Measurements from ENCODE around the gene TMEM184A. TPM values are rescaled to one million over a fixed set of nuclear protein-coding genes. Genes with fewer than 3 reads are reported as not detected.

Gene TMEM184A
- total and polyA plus RNA-seq, 2 of the 13 experiments (the other 11 are each of a cell fraction or from before 2014, with no cell fraction given): 9.5 to 20.4 TPM

DNA sequence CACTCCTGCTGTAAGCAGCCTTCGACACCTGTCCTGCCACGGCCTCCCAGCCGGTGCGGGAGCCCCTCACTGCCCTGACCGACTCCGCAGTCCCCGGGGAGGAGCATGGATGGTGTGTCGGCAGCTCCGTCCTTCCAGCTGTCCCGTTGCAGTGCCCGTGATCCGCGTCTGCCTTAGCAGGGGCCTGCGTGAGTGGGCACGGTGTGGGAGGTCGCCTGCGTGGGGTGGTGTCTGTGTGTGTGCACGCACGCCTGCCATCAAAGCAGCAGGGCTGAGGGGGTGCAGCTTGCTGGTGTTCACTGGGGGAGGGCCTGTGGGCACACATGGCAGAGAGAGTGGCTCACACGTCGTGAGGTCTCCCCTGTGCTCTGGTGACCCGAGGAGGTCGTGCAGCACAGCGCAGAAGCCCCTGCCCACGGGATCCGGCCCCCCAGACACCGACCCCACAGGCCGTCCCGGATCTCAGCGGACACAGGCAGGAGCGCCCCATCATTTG, 15.2 kb downstream of the TMEM184A start:
- POLR2A ChIA-PET: interaction anchor here (0.6 to 4.8 kb wide), 3 partner anchors 15 to 21 kb away, joined by 3 to 30 read pairs (median 7); partner anchors contain the start of gene TMEM184A
- Histone ChIP-seq H4K20me1 (ENCODE audit: insufficient read depth, low read length) (no peaks in the 10 kb centered on the region), H2AFZ (ENCODE audit: low read length) (no peak overlapping the region), H3K4me3 (replicated peaks in 1 of 3; ENCODE audit: insufficient read depth in 1 of 3, low read depth in 2 of 3, low read length in 3 of 3) (no peak overlapping the region), H3K79me2 (ENCODE audit: insufficient read depth, low read length) (peaks cover 23% of the 10 kb centered on the region), H3K9me3 (ENCODE audit: low read length) (no peaks in the 10 kb centered on the region), H3K9ac (ENCODE audit: insufficient read depth, low read depth, low read length) (no peak overlapping the region), H3K4me2 (ENCODE audit: low read depth, low read length) (no peak overlapping the region), H3K4me1 (ENCODE audit: insufficient read depth, low read length) (peaks cover 21% of the 10 kb centered on the region), H3K36me3 (replicated peaks in 1 of 2; ENCODE audit: control insufficient read depth in 1 of 2, insufficient read depth in 2 of 2, low read length in 2 of 2) (peaks cover 14 to 27% of the 10 kb centered on the region in 2 experiments; a peak in 4 of 5 replicates), H3K27me3 (ENCODE audit: control insufficient read depth in 1 of 2, insufficient read depth in 2 of 2, low read length in 2 of 2) (no peaks in the 10 kb centered on the region), H3K27ac (ENCODE audit: extremely low read length, insufficient read depth, low read length) (no peak overlapping the region)
- no TSS peak for BruUV-seq (replicated peaks)
- TF ChIP-seq ZNF891 (CRISPR knock-in tag; IDR thresholded peaks at IDR 0.05) (no peak), AGO2 (optimal IDR thresholded peaks at IDR 0.05; ENCODE audit: low read depth, low read length) (peak; percentile 61), ZC3H13 (CRISPR knock-in tag; IDR thresholded peaks at IDR 0.05) (peak; percentile 83; the same call in 1 of the 2 replicates), TBX2 (CRISPR knock-in tag; IDR thresholded peaks at IDR 0.05; ENCODE audit: borderline replicate concordance) (no peak), ZNF253 (CRISPR knock-in tag; IDR thresholded peaks at IDR 0.05; ENCODE audit: borderline replicate concordance) (no peak), HNRNPUL1 (IDR thresholded peaks at IDR 0.05; ENCODE audit: low read depth, low read length) (no peak), TARDBP (CRISPR knock-in tag; IDR thresholded peaks at IDR 0.05) (no peak), RXRA (CRISPR knock-in tag; IDR thresholded peaks at IDR 0.05) (no peak), POLR2AphosphoS2 (IDR thresholded peaks at IDR 0.05; ENCODE audit: low read depth, low read length) (peak; percentile 76), NCOA5 (CRISPR knock-in tag; IDR thresholded peaks at IDR 0.05) (no peak), HNRNPH1 (optimal IDR thresholded peaks at IDR 0.05; ENCODE audit: low read depth, low read length) (no peak), AGO1 (IDR thresholded peaks at IDR 0.05; ENCODE audit: low read depth, low read length, poor library complexity, severe bottlenecking) (peak; percentile 6), SCMH1 (CRISPR knock-in tag; IDR thresholded peaks at IDR 0.05; ENCODE audit: borderline replicate concordance) (no peak), RBFOX2 (IDR thresholded peaks at IDR 0.05; ENCODE audit: low read depth, low read length) (peak; percentile 56; the same call in 1 of the 2 replicates)
- in situ Hi-C loops (cut with HindIII; ENCODE audit: extremely low pct_ligation_motif_present, low pct_unique_long_range_greater_than_20kb) (no loop called here), intact Hi-C loops (cut with micrococcal nuclease; ENCODE audit: unreplicated experiment) (no loop called here)
- WGBS (ENCODE audit: low lambda C conversion rate): 97% methylated on average over 28 of the region's 31 CpGs
- DNase-seq (ENCODE audit: low spot score) (no peak), ATAC-seq (no peak), FAIRE-seq (no peak)
- CTCF ChIA-PET (ENCODE audit: low intra/inter-chr PET ratio, low total read pairs): no interaction called here

All from HepG2 (cell line).